Thoracic aorta (tissue), 2 donors: ENCODE data around the gene GFAP. TPM values are rescaled to one million over a fixed set of nuclear protein-coding genes. Genes with fewer than 3 reads are reported as not detected.

Source experiments
- ATAC-seq: fragments of 150-250 bp; one replicate; pipeline ENCODE4 v1.8.0; 2017; ENCODE audit warnings: low read depth; ENCODE audit not compliant: insufficient number of reproducible peaks, low FRiP score
- DNase-seq: peaks from one replicate; pipeline ENCODE4 v3.0.0-alpha.2; 2020; ENCODE audit warnings: low spot score
- H3K27ac ChIP-seq, 2 donors: fragments of 200-600 bp; sonication (generic); 1 replicate in 1 of 2; 2 replicates in 1 of 2; pipeline ENCODE4 v1.5.1; 2016; ENCODE audit warnings: mild to moderate bottlenecking in 2 of 2, moderate library complexity in 2 of 2
- H3K27me3 ChIP-seq: fragments of 200-600 bp; sonication (generic); replicated peaks from 2 replicates; pipeline ENCODE4 v1.6.0; 2016; ENCODE audit warnings: mild to moderate bottlenecking; ENCODE audit not compliant: insufficient read depth
- H3K36me3 ChIP-seq: fragments of 200-600 bp; sonication (generic); one replicate; pipeline ENCODE4 v1.5.1; 2016
- H3K4me1 ChIP-seq, 2 donors: fragments of 200-600 bp; sonication (generic); 1 replicate in 1 of 2; 2 replicates in 1 of 2; pipeline versions ENCODE4 v1.5.1 to v1.6.0; 2016; ENCODE audit warnings: low read depth in 2 of 2, mild to moderate bottlenecking in 1 of 2; ENCODE audit not compliant: control insufficient read depth in 1 of 2
- H3K4me3 ChIP-seq: fragments of 200-600 bp; sonication (generic); 2 replicates; pipeline ENCODE4 v1.5.1; 2016; ENCODE audit warnings: mild to moderate bottlenecking
- H3K9me3 ChIP-seq: fragments of 200-600 bp; sonication (generic); 2 replicates; pipeline ENCODE4 v1.5.1; 2016
- CTCF ChIP-seq: fragments of 200-600 bp; sonication (generic); IDR thresholded peaks from one replicate; pipeline ENCODE4 v1.5.1; 2019; ENCODE audit warnings: antibody characterized with exemption
- total RNA-seq, 2 donors: library from RNA; depleted of rRNA; stranded (reverse); fragments of >200 nt; gene quantifications; one replicate each; pipeline versions ENCODE4 v1.1.0 to v1.2.3, GENCODE V29; 2016

GFAP gene
- total RNA-seq, result 10 to 100 TPM in 1 of 2 donors, not detected in 1; 14.6 TPM

GRCh38 chr17:44915321-44915726, at the start of gene GFAP:
TSS of gene GFAP (minus strand) at chr17:44915500. CDS start at chr17:44915486, 14 bp downstream.
- DNase-seq, result no peak

GRCh38 chr17:44961921-44962350, 46.6 kb upstream of the GFAP start:
- Histone ChIP-seq H3K4me1 (peaks cover 3 to 8% of the 10 kb centered on the region in 2 donors), H3K27me3 (peaks cover 11% of the 10 kb centered on the region), H3K27ac (no peak overlapping the region), H3K4me3 (no peak overlapping the region), H3K36me3 (no peaks in the 10 kb centered on the region), H3K9me3 (no peaks in the 10 kb centered on the region)
- ATAC-seq (no peak), DNase-seq (no peak)
- TF ChIP-seq CTCF, result no peak

More at GRCh38 chr17:44915321-44915726, at the start of gene GFAP:
- no peaks in the 10 kb centered on the region for H3K27me3 ChIP-seq
- ATAC-seq, result no peak
- H3K4me3 ChIP-seq, result peak within 1 kb of the TSS; percentile 17
- no peak for TF ChIP-seq CTCF
- peak within 1 kb of the TSS; percentile 75 to 81 for H3K27ac ChIP-seq
- H3K4me1 ChIP-seq, result peaks cover 13 to 45% of the 10 kb centered on the region in 2 donors
- no peaks in the 10 kb centered on the region for H3K9me3 ChIP-seq
- no peaks in the 10 kb centered on the region for H3K36me3 ChIP-seq

GRCh38 chr17:44960691-44961090, 45.4 kb upstream of the GFAP start:
- H3K27me3 ChIP-seq, result peaks cover 4% of the 10 kb centered on the region
- ATAC-seq, result no peak

GRCh38 chr17:44959821-44960531, 44.7 kb upstream of the GFAP start:
- Histone ChIP-seq H3K9me3 (no peaks in the 10 kb centered on the region), H3K4me3 (peak overlapping the region; percentile 38), H3K27ac (no peak overlapping the region), H3K36me3 (no peaks in the 10 kb centered on the region), H3K27me3 (no peaks in the 10 kb centered on the region), H3K4me1 (peaks cover 3 to 6% of the 10 kb centered on the region in 2 donors)
- ATAC-seq (no peak), DNase-seq (no peak)
- no peak for TF ChIP-seq CTCF

More at GRCh38 chr17:44960691-44961090, 45.4 kb upstream of the GFAP start:
- H3K4me1 ChIP-seq, result peaks cover 3 to 6% of the 10 kb centered on the region in 2 donors
- DNase-seq, result no peak
- TF ChIP-seq CTCF, result no peak
- H3K27ac ChIP-seq, result no peak overlapping the region
- no peak overlapping the region for H3K4me3 ChIP-seq
- no peaks in the 10 kb centered on the region for H3K36me3 ChIP-seq
- no peaks in the 10 kb centered on the region for H3K9me3 ChIP-seq

- DNase-seq (no peak), ATAC-seq (no peak)
Measured at GRCh38 chr17:44956998-44957981, 42.0 kb upstream of the GFAP start.

More at GRCh38 chr17:44956998-44957981, 42.0 kb upstream of the GFAP start:
- Histone ChIP-seq H3K27me3 (no peaks in the 10 kb centered on the region), H3K4me1 (peaks cover 3 to 6% of the 10 kb centered on the region in 2 donors), H3K4me3 (no peak overlapping the region), H3K9me3 (no peaks in the 10 kb centered on the region), H3K27ac (no peak overlapping the region), H3K36me3 (no peaks in the 10 kb centered on the region)
- no peak for TF ChIP-seq CTCF
